Measurements from ENCODE around the gene ESCO1.
"Not testable (repeated sequence)": the region's sequence is repeated elsewhere in the genome, so short reads cannot be mapped to it uniquely, and the experiment has no call there.

Gene ESCO1

GRCh38 chr18:21599585-21600525 is 649 bp downstream of the ESCO1 start:
- DNase-seq (ENCODE audit: extremely low spot score), result peak; percentile 66
- TF ChIP-seq CTCF (IDR thresholded peaks at IDR 0.05; ENCODE audit: control extremely low read depth, extremely low read depth, low read depth, missing control alignments), result no peak
- ChIA-PET POLR2A (interaction anchor here (0.8 to 1.9 kb wide), 7 partner anchors 9 to 488 kb away, joined by 3 to 7 read pairs (median 3); partner anchors contain the start of genes ABHD3, ROCK1 and SNRPD1), CTCF (interaction anchor here (0.7 to 6.7 kb wide), 44 partner anchors 9 to 250 kb away, joined by 3 to 124 read pairs (median 4); partner anchors contain the start of genes ABHD3, MIB1 and SNRPD1)

GRCh38 chr18:21598726-21599584 is 1.5 kb downstream of the ESCO1 start:
- TF ChIP-seq CTCF (IDR thresholded peaks at IDR 0.05; ENCODE audit: control extremely low read depth, extremely low read depth, low read depth, missing control alignments), result no peak

DNA sequence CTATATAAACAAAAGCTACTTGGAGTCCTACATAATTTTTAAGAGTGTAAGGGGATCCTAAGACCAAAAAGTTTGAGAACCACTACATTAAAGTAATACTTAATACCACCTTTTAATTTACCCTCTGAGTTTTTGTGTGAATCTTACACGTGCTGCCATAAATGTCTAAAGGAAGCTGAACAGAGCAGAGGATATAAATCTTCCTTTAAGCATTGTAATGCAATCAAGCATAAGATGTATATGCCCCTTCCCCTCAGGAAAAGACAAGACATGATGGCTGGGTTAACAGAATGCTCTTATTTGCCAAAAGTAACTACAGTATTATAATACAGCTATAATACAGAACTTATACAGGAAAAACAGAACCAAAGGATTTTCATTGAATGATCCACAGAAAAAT is 2.9 kb downstream of the ESCO1 start:
- POLR2A ChIA-PET, result no interaction called here
- TF ChIP-seq CTCF (IDR thresholded peaks at IDR 0.05; ENCODE audit: control extremely low read depth, extremely low read depth, low read depth, missing control alignments), result no peak
- no peak for DNase-seq (ENCODE audit: extremely low spot score)
- CTCF ChIA-PET, result interaction anchor here (0.8 to 2.1 kb wide), 2 partner anchors 9 to 16 kb away, joined by 3 to 14 read pairs; no protein-coding TSS in a partner anchor

More at GRCh38 chr18:21598726-21599584, 1.5 kb downstream of the ESCO1 start:
- ChIA-PET POLR2A (interaction anchor here (0.9 kb wide), 1 partner anchor 13 kb away, joined by 3 read pairs; the partner anchor contains the start of gene SNRPD1), CTCF (interaction anchor here (5.3 to 6.7 kb wide), 2 partner anchors 12 to 19 kb away, joined by 48 to 124 read pairs; partner anchors contain the start of gene SNRPD1)
- DNase-seq (ENCODE audit: extremely low spot score), result no peak

- TF ChIP-seq CTCF (IDR thresholded peaks at IDR 0.05; ENCODE audit: control extremely low read depth, extremely low read depth, low read depth, missing control alignments), result no peak
- ChIA-PET POLR2A (interaction anchor here (0.6 kb wide), 1 partner anchor 12 kb away, joined by 4 read pairs; no protein-coding TSS in a partner anchor), CTCF (interaction anchor here (1.9 kb wide), 1 partner anchor 18 kb away, joined by 6 read pairs; the partner anchor contains the start of gene SNRPD1)
- no peak for DNase-seq (ENCODE audit: extremely low spot score)
Measured at GRCh38 chr18:21593540-21594257, 6.8 kb downstream of the ESCO1 start.

DNA sequence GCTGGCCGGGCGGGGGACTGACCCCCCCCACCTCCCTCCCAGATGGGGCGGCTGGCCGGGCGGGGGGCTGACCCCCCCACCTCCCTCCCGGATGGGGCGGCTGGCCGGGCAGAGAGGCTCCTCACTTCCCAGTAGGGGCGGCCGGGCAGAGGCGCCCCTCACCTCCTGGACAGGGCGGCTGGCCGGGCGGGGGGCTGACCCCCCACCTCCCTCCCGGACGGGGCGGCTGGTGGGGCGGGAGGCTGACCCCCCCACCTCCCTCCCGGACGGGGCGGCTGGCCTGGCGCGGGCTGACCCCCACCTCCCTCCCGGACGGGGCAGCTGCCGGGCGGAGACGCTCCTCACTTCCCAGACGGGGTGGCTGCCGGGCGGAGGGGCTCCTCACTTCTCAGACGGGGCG is 8.1 kb downstream of the ESCO1 start:
- CTCF ChIA-PET; DNase-seq (ENCODE audit: extremely low spot score); POLR2A ChIA-PET: not testable (repeated sequence)

GRCh38 chr18:21584391-21584790 is 16.1 kb downstream of the ESCO1 start:
- ChIA-PET POLR2A (no interaction called here), CTCF (interaction anchor here (2.6 kb wide), 1 partner anchor 16 kb away, joined by 8 read pairs; the partner anchor contains the start of gene ESCO1)
- no peak for DNase-seq (ENCODE audit: extremely low spot score)
- TF ChIP-seq CTCF (IDR thresholded peaks at IDR 0.05; ENCODE audit: control extremely low read depth, extremely low read depth, low read depth, missing control alignments), result no peak

Measured in GM10248 (cell line).